Activated B cell treated with CpG ODN at 0.5 μM for 24 hours (primary cell): Measurements from ENCODE around the gene ARL6IP5. TPM values are rescaled to one million over a fixed set of nuclear protein-coding genes. Genes with fewer than 3 reads are reported as not detected.
A peak's percentile ranks its signal among the peaks of the same experiment; 100 is the strongest.

ENCODE experiments used
- ATAC-seq: fragments of 200-7000 bp; cut with Tn5 transposase; one replicate; pipeline ENCODE4 v1.10.0; 2021; ENCODE audit warnings: low read depth, mild to moderate bottlenecking, moderate library complexity
- CTCF ChIA-PET: fragments of 350-600 bp; sonication (Branson Sonifier 250); formaldehyde crosslinking; loops from one replicate; lab custom pipeline; 2021; ENCODE audit warnings: antibody characterized with exemption; lab: Charles Lee
- POLR2A ChIA-PET: fragments of 350-600 bp; sonication (Branson Sonifier 250); formaldehyde crosslinking; loops from one replicate; lab custom pipeline; 2021; ENCODE audit warnings: antibody characterized with exemption; lab: Charles Lee
- DNase-seq: peaks from one replicate; pipeline ENCODE4 v3.0.0; 2022
- H3K27ac Mint-ChIP-seq: one replicate; pipeline ENCODE4 v1.8.0; 2020; ENCODE audit warnings: mixed read lengths
- H3K27me3 Mint-ChIP-seq: one replicate; pipeline ENCODE4 v1.8.0; 2021; ENCODE audit warnings: mixed read lengths
- H3K36me3 Mint-ChIP-seq: one replicate; pipeline ENCODE4 v1.8.0; 2021; ENCODE audit warnings: low read depth, mixed read lengths
- H3K4me1 Mint-ChIP-seq: one replicate; pipeline ENCODE4 v1.8.0; 2021; ENCODE audit warnings: mixed read lengths
- H3K4me3 Mint-ChIP-seq: one replicate; pipeline ENCODE4 v1.8.0; 2020; ENCODE audit warnings: mild to moderate bottlenecking, mixed read lengths
- H3K9me3 Mint-ChIP-seq: one replicate; pipeline ENCODE4 v1.8.0; 2020; ENCODE audit warnings: mixed read lengths
- CTCF ChIP-seq: fragments of 200-600 bp; IDR thresholded peaks from one replicate; pipeline ENCODE4 v1.8.0; 2022; ENCODE audit warnings: antibody characterized with exemption, mild to moderate bottlenecking
- intact Hi-C: fragments of 100-400 bp; cut with micrococcal nuclease; formaldehyde crosslinking; loops from one replicate; pipeline ENCODE4 v1.15.1; 2024
- total RNA-seq: library from RNA; stranded (reverse); gene quantifications from 2 replicates; pipeline ENCODE4 v1.2.3, GENCODE V29; 2022

The ARL6IP5 gene
- total RNA-seq, 1 donor from 2014 or later, result 77.5 TPM

GRCh38 chr3:69080233-69080920, 4.4 kb upstream of the ARL6IP5 start, which contains the start of gene UBA3:
Gene UBA3, minus strand, starts transcription at chr3:69080365. Its CDS starts 12 bp downstream, at chr3:69080353.
- H3K4me3 Mint-ChIP-seq, result peak within 1 kb of the TSS; percentile 83
- no peak for TF ChIP-seq CTCF
- peaks cover 24% of the 10 kb centered on the region for H3K36me3 Mint-ChIP-seq
- intact Hi-C loops, result loop anchor here (1.0 to 10.0 kb wide), 5 partner anchors 11 to 2004 kb away; partner anchors contain the start of gene TMF1
- no peaks in the 10 kb centered on the region for H3K9me3 Mint-ChIP-seq
- ATAC-seq (peak; percentile 69), DNase-seq (peak; percentile 76)
- H3K27ac Mint-ChIP-seq, result peak within 1 kb of the TSS; percentile 95
- POLR2A ChIA-PET, result interaction anchor here (0.6 to 8.9 kb wide), 7 partner anchors 13 to 1430 kb away, joined by 3 to 109 read pairs (median 4); partner anchors contain the start of gene TMF1
- CTCF ChIA-PET, result no interaction called here
- peaks cover 70% of the 10 kb centered on the region for H3K4me1 Mint-ChIP-seq
- no peaks in the 10 kb centered on the region for H3K27me3 Mint-ChIP-seq

DNA sequence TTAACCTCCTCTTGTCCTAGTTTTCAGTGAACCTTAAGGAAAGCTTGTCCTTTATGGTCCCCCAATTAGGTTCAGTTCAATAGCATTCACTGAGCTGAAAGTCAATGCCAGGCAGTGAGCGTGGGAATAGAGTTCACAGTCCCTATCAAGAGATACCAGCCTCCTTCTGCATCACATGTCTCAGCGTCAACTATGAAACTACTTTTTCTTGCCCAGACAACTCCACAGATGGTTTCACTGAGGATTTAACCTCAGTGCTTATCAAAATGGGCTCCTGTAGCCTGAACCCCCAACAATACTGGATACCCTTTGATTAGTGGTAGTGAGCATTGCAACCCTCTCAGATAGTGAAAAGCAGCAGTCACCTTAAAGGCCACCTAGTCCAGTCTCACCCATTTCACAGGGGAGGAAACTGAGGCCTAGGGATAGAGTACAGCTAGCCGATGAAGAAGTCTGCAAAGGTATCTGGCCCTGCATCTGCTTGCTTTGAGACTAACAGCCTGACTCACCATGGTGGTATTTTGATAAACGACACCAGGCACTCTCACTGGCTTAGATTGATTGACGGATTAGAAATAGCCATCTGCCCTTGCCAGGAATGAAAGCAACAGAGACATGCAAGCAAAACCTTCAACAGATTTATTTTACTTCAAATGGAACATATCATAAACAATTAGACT, 3.0 kb upstream of the ARL6IP5 start:
- ATAC-seq (no peak), DNase-seq (no peak)
- H3K4me3 Mint-ChIP-seq, result peak overlapping the region; percentile 44
- peaks cover 77% of the 10 kb centered on the region for H3K4me1 Mint-ChIP-seq
- H3K27ac Mint-ChIP-seq, result peak overlapping the region; percentile 95
- H3K27me3 Mint-ChIP-seq, result no peaks in the 10 kb centered on the region
- ChIA-PET CTCF (interaction anchor here (2.1 kb wide), 1 partner anchor 39 kb away, joined by 15 read pairs; no protein-coding TSS in a partner anchor), POLR2A (interaction anchor here (0.8 to 8.9 kb wide), 6 partner anchors 12 to 29 kb away, joined by 3 to 109 read pairs (median 14); partner anchors contain the start of gene TMF1)
- H3K9me3 Mint-ChIP-seq, result no peaks in the 10 kb centered on the region
- no peak for TF ChIP-seq CTCF
- peaks cover 27% of the 10 kb centered on the region for H3K36me3 Mint-ChIP-seq
- intact Hi-C loops, result loop anchor here (2.0 to 10.0 kb wide), 2 partner anchors 13 to 2003 kb away; no protein-coding TSS in a partner anchor

DNA sequence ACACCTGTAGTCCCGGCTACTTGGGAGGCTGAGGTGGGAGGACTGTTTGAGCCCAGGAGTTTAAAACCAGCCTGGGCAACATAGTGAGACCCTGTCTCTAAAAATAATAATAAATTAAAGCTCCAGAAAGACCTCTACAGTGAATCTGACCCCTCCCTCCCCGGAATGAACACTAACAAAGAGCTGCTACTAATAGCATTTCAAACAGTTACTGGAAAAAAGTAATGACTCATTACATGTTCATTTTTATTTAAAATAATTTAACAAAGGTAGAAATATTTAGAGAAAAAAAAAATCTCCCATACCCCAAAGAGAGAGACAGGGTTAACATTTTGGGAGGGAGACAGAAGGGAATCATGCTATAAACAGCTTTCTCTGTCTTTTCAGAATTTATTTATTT, 2.4 kb upstream of the ARL6IP5 start:
- H3K27me3 Mint-ChIP-seq, result no peaks in the 10 kb centered on the region
- H3K27ac Mint-ChIP-seq, result peak overlapping the region; percentile 95
- intact Hi-C loops, result loop anchor here (10.0 kb wide), 1 partner anchor 2002 kb away; no protein-coding TSS in a partner anchor
- DNase-seq (no peak), ATAC-seq (no peak)
- peak overlapping the region; percentile 76 for H3K4me3 Mint-ChIP-seq
- H3K9me3 Mint-ChIP-seq, result no peaks in the 10 kb centered on the region
- ChIA-PET POLR2A (interaction anchor here (0.8 to 8.9 kb wide), 6 partner anchors 11 to 65 kb away, joined by 3 to 109 read pairs (median 6); partner anchors contain the start of gene TMF1), CTCF (interaction anchor here (2.1 kb wide), 1 partner anchor 38 kb away, joined by 15 read pairs; no protein-coding TSS in a partner anchor)
- TF ChIP-seq CTCF, result no peak
- H3K36me3 Mint-ChIP-seq, result peaks cover 24% of the 10 kb centered on the region
- peaks cover 78% of the 10 kb centered on the region for H3K4me1 Mint-ChIP-seq

DNA sequence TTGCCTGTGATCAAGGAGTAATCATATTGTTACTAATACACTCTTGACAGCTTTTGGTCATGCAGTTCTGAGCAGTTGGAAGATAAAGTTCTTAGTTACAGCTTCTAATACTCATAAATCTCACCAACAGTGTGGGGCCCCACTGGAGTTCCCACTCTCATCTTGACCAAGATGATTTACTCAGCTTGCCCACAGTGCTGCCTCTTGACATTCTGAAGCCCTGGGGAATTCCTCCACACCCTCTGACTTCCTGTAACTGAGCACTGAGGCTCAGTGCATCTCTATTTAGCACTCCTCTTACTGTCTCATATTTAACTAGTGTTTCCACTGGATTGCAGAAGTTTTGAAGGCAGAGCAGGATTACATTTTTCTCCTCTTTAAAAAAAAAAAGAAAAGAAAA, 1.9 kb upstream of the ARL6IP5 start:
- H3K9me3 Mint-ChIP-seq, result no peaks in the 10 kb centered on the region
- H3K4me1 Mint-ChIP-seq, result peaks cover 80% of the 10 kb centered on the region
- intact Hi-C loops, result loop anchor here (10.0 kb wide), 1 partner anchor 2002 kb away; no protein-coding TSS in a partner anchor
- ChIA-PET POLR2A (interaction anchor here (0.8 to 8.9 kb wide), 6 partner anchors 11 to 65 kb away, joined by 3 to 109 read pairs (median 6); partner anchors contain the start of gene TMF1), CTCF (interaction anchor here (2.1 kb wide), 1 partner anchor 38 kb away, joined by 15 read pairs; no protein-coding TSS in a partner anchor)
- H3K27ac Mint-ChIP-seq, result peak overlapping the region; percentile 95
- peak; percentile 53 for ATAC-seq
- TF ChIP-seq CTCF, result no peak
- no peaks in the 10 kb centered on the region for H3K27me3 Mint-ChIP-seq
- DNase-seq, result peak; percentile 39
- peaks cover 22% of the 10 kb centered on the region for H3K36me3 Mint-ChIP-seq
- H3K4me3 Mint-ChIP-seq, result peak overlapping the region; percentile 76
